HepG2 (cell line): Measurements from ENCODE around the gene TTLL11.

Source experiments
- CTCF ChIP-seq: sonication (generic); formaldehyde crosslinking; IDR thresholded peaks from 2 replicates; pipeline ENCODE4 v1.5.0; 2020; ENCODE audit warnings: mild to moderate bottlenecking, missing genetic modification reagents, moderate library complexity
- ETS1 ChIP-seq: sonication (generic); formaldehyde crosslinking; IDR thresholded peaks from 2 replicates; pipeline ENCODE4 v1.4.0; 2020; ENCODE audit warnings: missing genetic modification reagents
- GATAD2A ChIP-seq: IDR thresholded peaks from 2 replicates; pipeline ENCODE4 v1.6.1; 2016
- KDM1A ChIP-seq: IDR thresholded peaks from 2 replicates; pipeline ENCODE4 v1.6.1; 2016; ENCODE audit warnings: missing compliant biosample characterization
- NFE2L1 ChIP-seq: sonication (generic); formaldehyde crosslinking; IDR thresholded peaks from 2 replicates; pipeline ENCODE4 v1.4.0; 2020; ENCODE audit warnings: missing genetic modification reagents, mild to moderate bottlenecking, borderline replicate concordance
- POLR2AphosphoS5 ChIP-seq: IDR thresholded peaks from 2 replicates; pipeline ENCODE4 v1.6.1; 2012; ENCODE audit warnings: low read depth, low read length
- SP1 ChIP-seq, 2 experiments: fragments of 450-650 bp in 1 of 2; sonication (generic) in 1 of 2; formaldehyde crosslinking in 1 of 2; IDR thresholded peaks; 2 replicates each; pipeline versions ENCODE4 v1.4.0 to v1.6.1; 2016 to 2020; ENCODE audit warnings: missing genetic modification reagents in 1 of 2
- ZFX ChIP-seq: sonication (generic); formaldehyde crosslinking; IDR thresholded peaks from 2 replicates; pipeline ENCODE4 v1.4.0; 2020; ENCODE audit warnings: mild to moderate bottlenecking, low read depth, missing genetic modification reagents, moderate library complexity
- ZNF121 ChIP-seq: sonication (generic); formaldehyde crosslinking; IDR thresholded peaks from 2 replicates; pipeline ENCODE4 v1.5.0; 2020; ENCODE audit warnings: mild to moderate bottlenecking, missing genetic modification reagents

GRCh38 chr9:121975801-121976277, 117.3 kb downstream of the TTLL11 start:
- TF ChIP-seq GATAD2A (CRISPR knock-in tag): peak; percentile 87
- TF ChIP-seq SP1 (IDR thresholded peaks at IDR 0.05): no peak
- no peak for TF ChIP-seq SP1 (CRISPR knock-in tag; IDR thresholded peaks at IDR 0.05)
- no peak; the same call in 1 of the 2 replicates for TF ChIP-seq POLR2AphosphoS5
- 0 out of 2 replicates have a peak, but pooled peaks have one; percentile 14 for TF ChIP-seq KDM1A (CRISPR knock-in tag)
- peak; percentile 51; the same call in 1 of the 2 replicates for TF ChIP-seq ZFX (CRISPR knock-in tag)
- TF ChIP-seq ZNF121 (CRISPR knock-in tag): no peak
- no peak for TF ChIP-seq ETS1 (CRISPR knock-in tag)
- TF ChIP-seq NFE2L1 (CRISPR knock-in tag): no peak
- TF ChIP-seq CTCF (CRISPR knock-in tag): no peak
